Transverse colon (tissue), 4 donors: ENCODE measurements around the gene ZBTB46. TPM values are rescaled to one million over a fixed set of nuclear protein-coding genes. Genes with fewer than 3 reads are reported as not detected.
A peak's percentile ranks its signal among the peaks of the same experiment; 100 is the strongest.
"Not testable (repeated sequence)": the region's sequence is repeated elsewhere in the genome, so short reads cannot be mapped to it uniquely, and the experiment has no call there.

Experiments
- DNase-seq: peaks from one replicate; pipeline ENCODE4 v3.0.0-alpha.2; 2019
- H3K27ac ChIP-seq, 4 donors: fragments of 200-600 bp; sonication (generic); 2 replicates each; pipeline ENCODE4 v1.5.1; 2016 to 2018; ENCODE audit warnings: inconsistent platforms in 4 of 4
- H3K27me3 ChIP-seq: fragments of 200-600 bp; sonication (generic); 2 replicates; pipeline ENCODE4 v1.5.1; 2017; ENCODE audit warnings: inconsistent platforms
- H3K36me3 ChIP-seq, 4 donors: fragments of 200-600 bp; sonication (generic); 2 replicates each; pipeline ENCODE4 v1.5.1; 2017 to 2019; ENCODE audit warnings: inconsistent platforms in 4 of 4
- H3K4me1 ChIP-seq, 4 donors: fragments of 200-600 bp; sonication (generic); 2 replicates each; pipeline ENCODE4 v1.5.1; 2017 to 2020; ENCODE audit warnings: inconsistent platforms in 4 of 4
- H3K4me3 ChIP-seq, 4 donors: fragments of 200-600 bp; sonication (generic); 1 replicate in 1 of 4; 2 replicates in 3 of 4; pipeline versions ENCODE4 v1.5.1 to v1.6.1; 2017 to 2019; ENCODE audit warnings: inconsistent platforms in 4 of 4
- H3K9me3 ChIP-seq, 2 donors: fragments of 200-600 bp; sonication (generic); 2 replicates each; pipeline ENCODE4 v1.5.1; 2017 to 2019; ENCODE audit warnings: inconsistent platforms in 2 of 2
- CTCF ChIP-seq, 5 experiments: fragments of 200-600 bp in 3 of 5; fragments of 450-650 bp in 2 of 5; sonication (generic) in 3 of 5; IDR thresholded peaks; 1 replicate in 2 of 5; 2 replicates in 3 of 5; pipeline ENCODE4 v1.5.1; 2016 to 2017; ENCODE audit warnings: antibody characterized with exemption in 5 of 5, inconsistent platforms in 3 of 5, mild to moderate bottlenecking in 2 of 5, moderate library complexity in 1 of 5
- EP300 ChIP-seq: sonication (generic); formaldehyde crosslinking; IDR thresholded peaks from one replicate; pipeline ENCODE4 v1.6.1; 2017; ENCODE audit warnings: antibody characterized with exemption, low read depth
- POLR2A ChIP-seq: fragments of 450-650 bp; IDR thresholded peaks from one replicate; pipeline ENCODE4 v1.6.1; 2016; ENCODE audit warnings: antibody characterized with exemption, mild to moderate bottlenecking, moderate library complexity
- POLR2AphosphoS5 ChIP-seq, 3 donors: sonication (generic); formaldehyde crosslinking; IDR thresholded peaks; one replicate each; pipeline ENCODE4 v1.6.1; 2016; ENCODE audit warnings: antibody characterized with exemption in 3 of 3
- WGBS, 2 donors: methylation state at CpG; one replicate each; pipeline ENCODE4 v1.1.5; 2018; ENCODE audit warnings: low coverage in 1 of 2; 5-methylcytosine and 5-hydroxymethylcytosine counted together
- in situ Hi-C, 4 donors: fragments of 200-750 bp; cut with MboI; loops; one replicate each; pipeline versions ENCODE4 v1.15.0 to v1.15.1; 2017; ENCODE audit warnings: low sequenced_read_pairs in 3 of 4, low pct_ligation_motif_present in 1 of 4, low pct_unique_long_range_greater_than_20kb in 1 of 4
- intact Hi-C: fragments of 100-400 bp; cut with DNase I; formaldehyde crosslinking; loops from one replicate; pipeline ENCODE4 v1.15.1; 2023; ENCODE audit warnings: low total_unique reads
- total RNA-seq, 4 donors: library from RNA; depleted of rRNA; stranded (reverse); fragments of >200 nt; gene quantifications; one replicate each; pipeline ENCODE4 v1.1.0, GENCODE V29; 2016

ZBTB46 gene
- total RNA-seq, 4 donors from 2014 or later, result 2.3 to 6.0 (median 5.3) TPM

DNA sequence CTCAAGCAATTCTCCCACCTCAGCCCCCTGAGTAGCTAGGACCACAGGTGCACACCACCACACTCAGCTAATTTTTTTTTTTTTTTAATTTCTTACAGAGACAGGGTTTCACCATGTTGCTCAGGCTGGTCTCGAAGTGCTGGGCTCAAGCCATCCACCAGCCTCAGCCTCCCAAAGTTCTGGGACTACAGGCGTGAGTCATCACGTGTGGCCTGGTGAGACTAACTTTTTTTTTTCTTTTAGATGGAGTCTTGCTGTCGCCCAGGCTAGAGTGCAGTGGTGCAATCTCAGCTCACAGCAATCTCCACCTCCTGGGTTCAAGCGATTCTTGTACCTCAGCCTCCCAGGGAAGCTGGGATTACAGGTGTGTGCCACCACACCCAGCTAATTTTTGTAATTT lies 31.9 kb downstream of the ZBTB46 start:
- H3K27ac ChIP-seq, in situ Hi-C loops, H3K4me1 ChIP-seq, H3K4me3 ChIP-seq, intact Hi-C loops, H3K9me3 ChIP-seq, DNase-seq, H3K27me3 ChIP-seq, H3K36me3 ChIP-seq: not testable (repeated sequence)
- 41 to 54% methylated on average over 5 of the region's 5 CpGs for WGBS, 2 donors

DNA sequence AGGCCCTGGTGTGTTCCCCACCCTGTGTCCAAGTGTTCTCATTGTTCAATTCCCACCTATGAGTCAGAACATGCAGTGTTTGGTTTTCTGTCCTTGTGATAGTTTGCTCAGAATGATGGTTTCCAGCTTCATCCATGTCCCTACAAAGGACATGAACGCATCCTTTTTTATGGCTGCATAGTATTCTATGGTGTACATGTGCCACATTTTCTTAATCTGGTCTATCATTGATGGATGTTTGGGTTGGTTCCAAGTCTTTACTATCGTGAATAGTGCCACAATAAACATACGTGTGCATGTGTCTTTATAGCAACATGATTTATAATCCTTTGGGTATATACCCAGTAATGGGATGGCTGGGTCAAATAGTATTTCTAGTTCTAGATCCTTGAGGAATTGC lies 33.9 kb downstream of the ZBTB46 start:
- 72 to 76% methylated on average over 3 of the region's 3 CpGs for WGBS, 2 donors
- intact Hi-C loops, in situ Hi-C loops, H3K27ac ChIP-seq, H3K36me3 ChIP-seq, H3K27me3 ChIP-seq, H3K4me3 ChIP-seq, H3K4me1 ChIP-seq, H3K9me3 ChIP-seq, DNase-seq: not testable (repeated sequence)

GRCh38 chr20:63795178-63795830 lies 35.8 kb downstream of the ZBTB46 start:
- in situ Hi-C loops (no loop called here), intact Hi-C loops (no loop called here)
- 87% methylated on average over 30 of the region's 30 CpGs; no CpG with 5 or more reads in 1 of the 2 donors for WGBS, 2 donors

GRCh38 chr20:63794614-63795013 lies 36.5 kb downstream of the ZBTB46 start:
- Histone ChIP-seq H3K9me3 (no peaks in the 10 kb centered on the region), H3K27me3 (no peaks in the 10 kb centered on the region), H3K4me3 (no peak overlapping the region), H3K27ac (no peak overlapping the region), H3K36me3 (no peaks in the 10 kb centered on the region), H3K4me1 (no peaks in the 10 kb centered on the region)
- 70 to 80% methylated on average over 1 to 12 of the region's 14 CpGs for WGBS, 2 donors
- TF ChIP-seq POLR2AphosphoS5 (IDR thresholded peaks at IDR 0.05) (no peak), EP300 (no peak), CTCF (IDR thresholded peaks at IDR 0.05) (no peak), POLR2A (no peak)
- peak; percentile 21 for DNase-seq
- in situ Hi-C loops (no loop called here), intact Hi-C loops (no loop called here)

More at GRCh38 chr20:63795178-63795830, 35.8 kb downstream of the ZBTB46 start:
- Histone ChIP-seq H3K36me3 (no peaks in the 10 kb centered on the region), H3K27ac (no peak overlapping the region), H3K4me1 (no peaks in the 10 kb centered on the region), H3K4me3 (no peak overlapping the region), H3K27me3 (no peaks in the 10 kb centered on the region), H3K9me3 (no peaks in the 10 kb centered on the region)
- no peak for DNase-seq
- TF ChIP-seq POLR2A (no peak), POLR2AphosphoS5 (IDR thresholded peaks at IDR 0.05) (no peak), EP300 (no peak), CTCF (IDR thresholded peaks at IDR 0.05) (no peak)

DNA sequence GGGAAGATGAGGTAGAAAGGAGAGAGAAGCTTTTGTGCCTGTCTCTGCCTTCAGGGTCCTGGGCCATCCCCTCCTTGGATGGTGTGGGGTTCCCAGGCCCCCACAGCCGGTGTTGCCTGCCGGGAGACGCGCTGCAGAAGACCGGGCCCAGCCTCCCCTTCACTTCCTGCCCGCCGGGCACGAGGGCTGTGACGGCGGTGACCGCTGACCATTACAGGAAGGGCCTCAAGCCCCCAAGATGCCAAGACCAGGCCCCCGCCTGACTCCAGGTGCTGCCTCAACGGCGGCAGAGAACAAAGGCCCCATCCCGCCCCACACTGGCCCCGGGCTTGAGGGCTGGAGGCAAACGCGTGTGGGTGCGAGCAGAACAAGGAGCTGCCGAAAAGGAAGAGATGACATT lies 38.2 kb downstream of the ZBTB46 start:
- in situ Hi-C loops, result no loop called here
- H3K36me3 ChIP-seq, result no peaks in the 10 kb centered on the region
- H3K4me1 ChIP-seq, result no peaks in the 10 kb centered on the region
- WGBS, 2 donors, result 78% methylated on average over 14 of the region's 20 CpGs; no CpG with 5 or more reads in 1 of the 2 donors
- H3K27ac ChIP-seq, result no peak overlapping the region
- no peaks in the 10 kb centered on the region for H3K27me3 ChIP-seq
- H3K4me3 ChIP-seq, result no peak overlapping the region
- TF ChIP-seq POLR2AphosphoS5 (IDR thresholded peaks at IDR 0.05) (no peak), EP300 (no peak), CTCF (IDR thresholded peaks at IDR 0.05) (no peak), POLR2A (no peak)
- DNase-seq, result no peak
- H3K9me3 ChIP-seq, result no peaks in the 10 kb centered on the region
- intact Hi-C loops, result no loop called here
